GM18508 (cell line): ENCODE measurements around the gene NTSR1.
"Not testable (repeated sequence)": the region's sequence is repeated elsewhere in the genome, so short reads cannot be mapped to it uniquely, and the experiment has no call there.

ENCODE experiments used
- ATAC-seq: cut with Tn5 transposase; IDR thresholded peaks from one replicate; pipeline ENCODE4 v1.9.1; 2021; ENCODE audit warnings: moderate number of reproducible peaks; ENCODE audit not compliant: insufficient read depth, unreplicated experiment

NTSR1 gene

DNA sequence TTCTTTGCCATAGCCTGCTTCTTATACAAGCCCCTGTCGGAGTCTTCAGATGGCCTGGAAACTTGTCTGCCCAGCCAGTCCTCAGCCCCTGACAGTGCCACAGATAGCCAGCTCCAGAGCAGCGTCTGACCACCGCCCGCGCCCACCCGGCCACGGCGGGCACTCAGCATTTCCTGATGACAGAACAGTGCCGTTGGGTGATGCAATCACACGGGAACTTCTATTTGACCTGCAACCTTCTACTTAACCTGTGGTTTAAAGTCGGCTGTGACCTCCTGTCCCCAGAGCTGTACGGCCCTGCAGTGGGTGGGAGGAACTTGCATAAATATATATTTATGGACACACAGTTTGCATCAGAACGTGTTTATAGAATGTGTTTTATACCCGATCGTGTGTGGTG is 36.9 kb upstream of the NTSR1 start:
- ATAC-seq: no peak

DNA sequence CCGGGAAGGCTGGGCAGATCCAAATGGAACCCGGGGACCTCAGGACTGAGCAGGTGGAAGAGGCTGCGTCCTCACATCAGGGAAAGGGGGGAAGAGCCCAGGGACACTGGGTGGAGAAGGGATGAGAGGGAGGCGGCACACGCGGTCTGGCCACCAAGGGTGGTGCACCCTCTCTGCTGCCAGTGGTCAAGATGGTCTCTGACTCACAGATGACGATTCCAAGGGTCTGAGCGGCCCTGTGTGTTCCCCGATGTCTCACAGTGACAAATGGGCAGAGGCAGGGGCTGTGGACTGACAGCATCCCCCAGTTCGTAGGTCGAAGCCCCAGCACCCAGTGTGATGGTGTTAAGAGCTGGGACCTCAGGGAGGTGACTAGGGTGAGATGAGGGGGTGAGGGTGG is 34.3 kb upstream of the NTSR1 start:
- no peak for ATAC-seq

DNA sequence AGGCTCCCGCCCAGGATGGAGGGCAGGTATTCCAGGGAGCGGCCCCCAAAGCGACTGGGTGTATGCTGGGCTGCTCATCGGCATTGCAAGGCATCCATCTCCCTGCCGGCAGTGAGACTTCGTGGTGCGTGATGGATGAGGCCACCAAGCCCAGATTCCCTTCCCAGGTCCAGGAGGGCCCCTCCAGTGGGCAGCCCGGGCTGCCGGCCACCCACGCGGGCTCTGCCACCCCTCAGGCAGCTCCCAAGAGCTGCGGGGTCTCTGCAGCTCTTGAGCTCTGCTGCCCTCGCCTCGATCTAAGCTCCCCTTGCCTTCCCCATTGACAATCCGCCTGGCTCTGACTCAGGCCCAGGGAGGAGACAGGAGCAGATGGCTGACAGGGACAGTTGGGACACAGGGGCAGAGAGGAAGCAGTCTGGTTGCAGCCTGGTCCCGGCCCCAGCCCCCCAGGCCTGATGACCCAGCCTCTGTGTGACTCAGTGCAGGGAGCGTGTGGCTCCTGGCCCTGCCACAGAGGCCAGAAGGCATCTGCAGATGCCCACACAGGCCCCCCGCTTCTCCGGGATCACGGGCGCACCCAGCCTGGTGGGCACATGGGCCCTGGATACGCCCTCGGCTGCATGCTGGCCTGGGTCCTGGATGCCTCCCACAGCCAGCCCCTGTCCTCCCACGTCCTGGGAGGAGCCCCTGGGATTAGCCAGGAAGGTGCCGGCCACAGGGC is 33.3 kb upstream of the NTSR1 start:
- no peak for ATAC-seq

DNA sequence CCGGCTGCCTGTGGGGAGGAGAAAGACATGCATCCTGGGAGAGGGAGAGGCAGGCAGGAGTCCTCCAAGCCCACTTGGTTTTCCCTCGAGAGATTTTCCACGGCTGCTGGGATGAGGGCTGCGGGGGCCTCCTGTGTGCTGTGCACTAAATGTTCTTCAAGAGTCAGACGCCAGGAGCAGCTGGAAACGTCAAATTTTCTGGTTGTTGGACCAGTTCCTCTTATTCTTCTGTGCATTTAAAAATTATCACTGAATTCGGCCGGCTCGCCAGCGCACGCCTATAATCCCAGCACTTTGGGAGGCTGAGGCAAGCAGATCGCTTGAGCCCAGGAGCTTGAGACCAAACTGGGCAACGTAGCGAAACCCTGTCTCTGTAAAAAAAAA is 32.8 kb upstream of the NTSR1 start:
- no peak for ATAC-seq

DNA sequence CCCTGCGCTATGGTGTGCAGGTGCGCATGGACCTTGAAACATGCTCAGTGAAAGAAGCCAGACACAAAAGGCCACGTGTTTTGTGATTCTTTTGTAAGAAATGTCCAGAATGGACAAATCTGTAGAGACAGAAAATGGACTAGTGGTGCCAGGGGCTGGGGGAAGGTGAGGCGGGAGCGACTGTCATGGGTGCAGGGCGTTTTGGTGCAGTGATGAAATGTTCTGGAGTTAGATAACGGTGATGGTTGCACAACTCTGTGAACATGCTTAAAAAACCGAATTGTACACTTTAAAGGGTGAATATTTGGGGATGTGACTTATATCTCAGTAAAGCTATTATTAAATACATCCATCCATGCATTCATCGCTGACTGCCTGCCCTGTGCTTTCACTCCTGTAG is 31.7 kb upstream of the NTSR1 start:
- no peak for ATAC-seq

DNA sequence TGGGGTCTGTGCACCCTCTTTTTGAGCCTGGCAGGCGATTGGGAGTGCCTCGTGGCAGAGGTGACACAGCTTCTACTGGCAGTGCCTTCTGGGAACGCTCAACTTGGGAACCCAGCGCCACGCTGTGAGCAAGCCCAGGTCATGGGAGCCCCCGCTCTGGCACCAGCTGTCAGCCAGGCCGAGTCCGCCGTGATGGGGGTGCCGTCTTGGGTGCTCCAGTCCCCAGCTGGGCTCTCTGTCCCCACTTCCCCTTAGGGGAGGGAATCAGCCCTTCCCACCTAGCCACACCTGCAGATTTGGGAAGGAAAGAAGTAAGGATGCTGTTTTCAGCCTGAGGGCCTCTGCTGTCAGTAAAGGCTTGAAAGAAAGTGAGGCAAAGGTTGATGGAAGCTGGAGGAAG is 31.0 kb upstream of the NTSR1 start:
- ATAC-seq: no peak

DNA sequence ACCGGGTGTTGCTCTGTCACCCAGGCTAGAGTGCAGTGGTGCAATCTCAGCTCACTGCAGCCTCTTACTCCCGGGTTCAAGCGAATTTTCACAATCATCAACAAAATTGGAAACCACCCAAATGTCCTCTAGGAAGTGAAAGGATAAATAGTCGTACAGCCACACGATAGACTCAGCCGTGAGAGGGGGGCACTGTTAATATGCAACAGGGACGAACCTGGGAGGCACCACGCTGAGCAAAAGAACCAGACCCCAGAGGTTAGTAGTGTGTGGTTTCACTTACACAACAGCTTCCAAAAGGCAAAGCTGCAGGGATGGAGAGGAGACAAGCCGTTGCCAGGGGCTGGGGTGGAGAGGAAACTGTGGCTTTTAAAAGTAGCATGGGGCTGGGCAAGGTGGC is 30.1 kb upstream of the NTSR1 start:
- ATAC-seq: no peak

DNA sequence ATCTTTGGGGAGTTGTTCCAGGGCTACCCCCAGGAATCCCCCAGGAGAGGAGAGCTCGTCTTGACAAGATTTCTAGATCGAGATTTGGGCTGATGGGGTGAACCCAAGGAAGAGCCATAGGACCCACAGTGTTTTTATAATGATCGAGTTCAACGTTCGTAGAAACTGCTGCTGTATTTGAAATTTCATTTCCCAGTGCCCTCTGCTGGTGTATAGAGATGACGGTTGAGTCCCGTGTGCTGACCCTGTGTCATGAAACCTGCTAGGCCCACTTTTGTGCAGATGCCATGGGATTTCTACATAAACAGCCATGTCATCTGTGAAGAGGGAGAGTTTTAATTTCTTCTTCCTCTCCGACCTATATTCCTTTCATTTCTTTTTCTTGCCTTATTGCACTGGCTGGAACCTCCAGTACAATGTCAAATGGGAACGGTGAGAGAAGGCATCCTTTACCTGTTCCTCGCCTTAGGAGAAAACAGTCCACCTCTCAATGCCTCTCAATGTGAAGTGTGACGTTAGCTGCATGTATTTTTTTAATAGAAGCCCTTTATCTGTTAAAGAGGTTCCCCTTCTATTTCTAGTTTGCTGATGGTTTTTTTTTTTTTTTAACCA is 28.6 kb upstream of the NTSR1 start:
- ATAC-seq: no peak

DNA sequence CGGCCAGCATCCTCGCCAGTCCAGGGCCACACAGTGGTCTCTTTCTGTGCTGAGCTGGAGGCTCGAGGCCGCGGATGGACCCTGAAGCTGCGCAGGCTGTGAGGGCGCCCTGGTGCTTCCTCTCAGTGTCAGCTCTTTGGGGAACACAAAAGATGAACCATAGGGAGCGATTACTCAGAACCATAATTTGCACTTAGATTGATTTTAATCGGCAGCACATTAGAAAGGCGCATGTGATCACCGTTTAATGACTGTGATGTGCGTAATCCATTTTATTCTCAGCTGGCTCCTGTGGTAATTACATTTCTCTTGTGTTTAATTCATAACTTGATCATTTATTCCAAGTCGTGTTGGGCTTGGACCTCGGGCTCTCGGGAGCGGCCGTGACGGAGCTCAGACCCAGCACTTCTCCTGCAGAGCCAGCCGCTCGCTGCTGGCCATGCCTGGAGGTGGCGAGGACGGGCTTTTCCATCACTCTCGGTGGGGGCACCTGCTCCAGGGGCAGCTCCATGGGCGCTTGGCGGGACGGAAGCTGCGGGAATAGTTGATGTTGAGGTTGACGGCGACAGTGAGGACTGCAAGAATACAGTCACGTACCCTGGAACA is 25.6 kb upstream of the NTSR1 start:
- no peak for ATAC-seq

DNA sequence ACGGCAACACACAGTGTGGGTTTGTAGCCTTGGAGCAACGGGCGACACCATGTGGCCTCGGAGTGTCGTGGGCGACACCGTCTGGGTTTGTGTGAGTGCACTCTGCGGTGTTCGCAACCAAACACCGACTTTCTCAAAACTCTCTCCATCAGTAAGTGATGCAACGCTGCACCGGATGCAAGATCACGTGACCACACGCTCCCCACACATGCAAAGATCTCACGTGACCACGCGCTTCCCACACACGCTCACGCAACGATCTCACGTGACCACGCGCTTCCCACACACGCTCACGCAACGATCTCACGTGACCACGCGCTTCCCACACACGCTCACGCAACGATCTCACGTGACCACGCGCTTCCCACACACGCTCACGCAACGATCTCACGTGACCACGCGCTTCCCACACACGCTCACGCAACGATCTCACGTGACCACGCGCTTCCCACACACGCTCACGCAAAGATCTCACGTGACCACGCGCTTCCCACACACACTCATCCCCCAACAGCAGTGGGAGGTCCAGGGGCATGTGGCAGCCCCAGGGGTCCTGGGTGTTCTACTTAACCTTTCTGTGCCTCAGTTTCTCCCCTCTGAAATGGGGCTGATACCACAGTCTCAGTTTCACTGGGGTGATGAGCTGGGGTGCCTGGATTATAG is 24.8 kb upstream of the NTSR1 start:
- ATAC-seq: not testable (repeated sequence)

DNA sequence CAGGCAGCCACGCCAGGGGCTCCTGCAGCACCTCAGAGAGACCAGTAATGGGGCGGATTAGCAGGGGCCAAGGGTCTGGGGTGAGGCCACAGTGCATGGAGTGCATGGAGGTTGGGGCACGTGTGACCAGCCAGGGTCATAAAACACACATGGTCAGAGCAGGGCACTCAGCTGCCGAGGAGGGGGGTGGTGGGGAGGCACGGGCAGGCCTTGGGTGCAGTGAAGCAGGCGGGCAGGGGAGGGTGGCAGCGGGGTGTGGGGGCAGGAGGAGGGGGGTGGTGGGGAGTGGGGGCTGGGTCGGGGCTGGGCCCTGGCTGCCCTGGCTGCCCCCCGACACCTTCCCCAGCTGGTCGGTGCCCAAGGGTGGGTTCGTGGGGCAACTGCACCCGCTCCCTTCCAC is 23.7 kb upstream of the NTSR1 start:
- no peak for ATAC-seq

DNA sequence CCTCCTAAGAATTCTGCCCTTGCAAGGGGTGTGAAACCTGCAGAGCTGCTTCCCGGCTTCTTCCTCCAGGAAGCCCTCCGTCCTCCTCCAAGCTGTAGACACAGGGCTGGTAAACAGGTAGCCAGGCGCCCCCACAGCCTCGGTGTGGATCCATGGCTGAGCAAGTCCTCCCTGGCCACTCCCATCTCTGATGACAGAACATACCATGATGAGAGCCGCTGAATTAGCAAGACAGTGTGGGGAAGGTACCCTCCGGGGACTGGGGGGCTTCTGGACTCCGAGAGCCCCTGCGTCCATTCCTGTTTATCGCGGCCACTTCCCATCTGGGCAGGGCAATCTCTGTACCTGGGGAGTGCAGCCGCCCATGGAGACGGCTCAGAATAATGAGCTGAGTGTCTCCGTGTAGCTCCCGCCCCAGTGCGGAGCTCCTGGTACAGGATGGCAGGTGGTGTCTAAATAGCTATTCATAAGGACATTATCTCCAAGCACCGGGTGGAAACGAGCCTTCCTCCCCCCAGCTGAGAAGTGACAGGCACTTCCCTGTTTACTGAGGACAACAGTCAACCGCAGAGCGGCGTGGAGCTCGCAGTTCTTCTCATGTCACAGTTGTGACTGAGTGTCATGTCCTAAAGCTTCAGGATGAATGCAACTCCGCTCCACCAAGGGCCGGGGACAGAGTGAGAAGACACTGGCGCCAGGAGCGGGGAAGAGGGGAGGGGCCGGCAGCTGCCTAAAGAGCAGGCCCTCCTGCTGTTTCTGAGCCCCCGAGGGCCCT is 22.7 kb upstream of the NTSR1 start:
- no peak for ATAC-seq

DNA sequence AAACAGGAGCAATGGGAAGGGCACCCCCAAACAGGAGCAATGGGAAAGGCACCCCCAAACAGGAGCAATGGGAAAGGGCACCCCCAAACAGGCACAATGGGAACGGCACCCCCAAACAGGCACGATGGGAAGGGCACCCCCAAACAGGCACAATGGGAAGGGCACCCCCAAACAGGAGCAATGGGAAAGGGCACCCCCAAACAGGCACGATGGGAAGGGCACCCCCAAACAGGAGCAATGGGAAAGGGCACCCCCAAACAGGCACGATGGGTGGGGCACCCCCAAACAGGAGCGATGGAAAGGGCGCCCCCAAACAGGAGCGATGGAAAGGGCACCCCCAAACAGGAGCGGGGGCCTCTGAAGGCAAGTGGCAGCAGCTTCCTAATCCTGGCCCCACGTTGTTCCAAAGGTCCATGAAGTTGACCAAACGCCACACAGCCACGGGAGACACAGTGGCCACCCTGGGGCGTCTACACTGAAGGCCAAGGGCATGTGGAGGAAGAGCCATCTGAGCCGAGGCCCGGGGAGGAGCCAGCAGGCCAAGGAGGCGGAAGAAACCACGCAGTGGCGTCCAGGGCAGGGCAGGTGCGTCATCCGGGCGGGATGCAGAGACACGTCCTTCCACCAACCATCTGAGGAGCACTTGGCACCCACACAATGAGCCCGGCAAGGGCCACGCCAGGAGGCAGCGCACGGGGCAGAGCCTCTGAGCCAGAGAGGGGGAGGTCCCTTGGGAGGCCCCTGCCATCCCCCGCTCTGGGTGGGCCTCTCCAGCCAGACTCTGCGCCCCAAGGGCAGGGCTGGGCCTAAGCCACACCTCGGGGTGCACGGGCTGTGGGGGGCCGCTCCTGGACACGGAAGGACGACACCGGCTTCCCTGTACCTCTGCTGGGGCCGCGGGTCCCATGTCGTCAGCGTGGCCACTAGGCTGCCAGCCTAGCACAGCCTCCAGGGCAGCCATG is 21.5 kb upstream of the NTSR1 start:
- no peak for ATAC-seq

DNA sequence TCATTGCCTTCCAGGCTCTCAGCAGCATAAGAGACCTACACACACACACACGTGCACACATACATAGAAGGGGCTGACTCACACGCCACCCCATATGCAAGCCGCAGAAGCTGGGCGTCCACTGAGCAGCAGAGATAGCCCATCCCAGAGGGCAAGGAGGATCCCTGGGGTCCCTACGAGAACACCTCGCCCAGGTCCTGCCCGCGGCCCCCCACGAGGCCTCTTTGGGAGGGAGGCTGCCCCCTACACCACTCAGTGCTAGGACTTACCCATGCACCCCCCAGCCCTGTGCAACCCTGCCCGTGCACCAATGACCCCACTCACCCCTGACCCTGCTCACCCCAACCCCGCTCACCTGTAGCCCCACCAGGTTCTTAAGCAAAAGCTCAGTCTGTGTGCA is 20.6 kb upstream of the NTSR1 start:
- ATAC-seq: no peak

DNA sequence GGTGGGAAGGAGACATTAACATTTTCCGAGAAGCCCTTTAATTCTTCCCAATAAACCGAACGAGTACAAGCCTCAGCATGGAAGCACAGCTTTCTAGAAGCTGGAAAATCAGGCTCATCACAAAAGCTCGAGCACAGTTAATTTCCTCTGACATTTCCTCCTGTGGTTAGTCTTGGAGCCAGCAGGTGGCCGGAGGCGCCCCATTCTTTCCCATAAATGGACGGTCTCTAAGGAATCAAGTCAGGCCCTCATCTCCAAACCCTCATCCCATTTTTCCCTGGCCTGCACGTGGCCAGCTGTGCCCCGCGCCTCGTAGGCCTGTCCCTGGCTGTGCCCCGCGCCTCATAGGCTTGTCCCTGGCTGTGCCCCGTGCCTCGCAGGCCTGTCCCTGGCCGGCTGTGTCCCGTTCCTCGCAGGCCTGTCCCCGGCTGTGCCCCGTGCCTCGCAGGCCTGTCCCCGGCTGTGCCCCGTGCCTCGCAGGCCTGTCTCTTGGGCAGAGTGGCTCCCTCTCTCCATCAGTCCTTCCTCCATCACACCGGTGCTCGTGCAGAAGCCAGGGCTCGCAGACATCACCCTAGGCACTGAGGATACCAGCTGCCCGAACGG is 19.7 kb upstream of the NTSR1 start:
- ATAC-seq: no peak

DNA sequence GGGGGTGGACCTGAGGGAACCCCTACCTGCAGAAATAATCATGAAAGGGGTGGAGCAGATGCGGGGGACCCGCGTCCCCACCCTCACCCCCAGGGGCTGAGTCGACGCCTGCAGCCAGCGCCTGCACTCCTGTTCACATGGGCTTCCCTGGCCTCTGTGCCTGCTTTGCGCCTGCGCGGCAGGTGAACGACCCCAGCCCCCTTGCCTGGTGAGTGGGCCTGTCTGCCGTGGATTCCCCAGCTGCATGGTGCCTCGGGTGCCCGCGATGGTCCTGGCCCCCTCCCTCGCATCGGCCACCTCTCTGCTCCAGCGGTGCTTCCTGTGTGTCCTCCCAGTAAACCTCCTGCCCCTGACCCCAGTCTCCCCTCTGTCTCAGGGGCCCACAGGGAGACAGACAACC is 18.8 kb upstream of the NTSR1 start:
- ATAC-seq: no peak

DNA sequence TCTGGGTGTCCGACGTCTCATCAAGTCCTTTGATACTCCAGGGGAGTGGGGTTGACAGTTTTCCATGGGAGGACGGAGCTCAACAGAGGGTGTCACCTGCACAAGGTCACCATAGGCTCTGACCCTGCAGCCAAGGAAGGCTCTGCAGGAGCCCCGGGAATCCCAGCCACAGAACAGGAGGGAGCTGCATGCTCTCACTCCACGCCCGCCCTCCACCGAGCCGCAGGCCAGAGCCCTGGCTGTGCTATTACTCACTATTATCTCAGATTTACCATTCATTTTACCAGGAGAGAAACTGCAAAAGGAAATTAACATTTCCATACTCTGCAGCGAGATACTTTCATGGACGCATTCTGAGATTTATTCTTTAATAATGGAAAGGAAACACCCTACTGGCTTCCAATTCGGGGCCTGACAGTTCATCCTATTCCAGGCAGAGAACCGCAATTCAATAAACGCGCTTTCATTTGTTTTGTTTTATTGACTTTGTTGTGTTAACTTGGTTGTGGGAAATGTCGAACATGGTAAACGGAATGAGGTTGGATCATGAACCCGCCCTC is 18.3 kb upstream of the NTSR1 start:
- ATAC-seq: no peak

DNA sequence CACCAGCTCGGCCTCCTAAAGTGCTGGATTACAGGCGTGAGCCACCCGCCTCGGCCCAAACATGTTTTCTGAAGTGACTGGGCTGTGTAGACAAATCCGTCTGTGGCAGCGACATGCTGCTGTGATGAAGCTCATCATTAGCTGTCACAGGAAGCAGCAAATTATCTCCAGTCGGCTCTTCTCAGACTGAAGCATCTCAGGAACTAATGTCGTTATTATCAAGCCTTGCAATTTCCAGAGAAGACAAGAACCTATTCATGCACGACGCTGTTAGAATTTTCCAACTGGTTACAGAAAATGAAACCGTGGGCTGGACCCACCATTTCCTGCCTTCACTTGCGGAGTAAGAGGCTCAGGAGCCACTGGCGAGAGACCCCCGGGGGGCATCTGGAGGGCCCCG is 17.1 kb upstream of the NTSR1 start:
- no peak for ATAC-seq

DNA sequence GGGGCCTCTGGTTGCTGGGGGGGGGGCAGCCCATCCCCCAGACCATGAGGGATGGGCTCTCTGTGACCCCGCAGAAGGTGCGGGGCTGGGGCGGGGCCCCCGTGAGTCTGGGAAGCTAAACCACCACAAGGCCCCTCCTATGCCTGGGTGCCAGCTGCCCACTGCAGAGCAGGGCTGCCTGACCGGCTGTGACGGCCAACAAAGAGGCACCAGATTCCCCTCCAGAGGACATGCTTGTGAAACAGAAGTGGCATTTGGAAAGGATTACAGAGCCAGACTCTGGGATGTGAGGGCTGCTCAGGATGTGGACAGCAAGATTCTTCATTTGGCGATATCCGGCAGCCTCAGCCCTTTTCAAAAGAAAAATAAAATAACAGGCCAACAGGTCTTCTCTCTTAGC is 16.5 kb upstream of the NTSR1 start:
- ATAC-seq: no peak
